HepG2 (cell line): Measurements from ENCODE around the gene TASP1. TPM values are rescaled to one million over a fixed set of nuclear protein-coding genes. Genes with fewer than 3 reads are reported as not detected.

ENCODE experiments used
- CEBPG ChIP-seq: IDR thresholded peaks from 2 replicates; pipeline ENCODE4 v1.6.1; 2016
- ISL2 ChIP-seq: sonication (generic); formaldehyde crosslinking; IDR thresholded peaks from 2 replicates; pipeline ENCODE4 v1.5.0; 2020; ENCODE audit warnings: missing genetic modification reagents
- NFE2L2 ChIP-seq: fragments of 150-350 bp; IDR thresholded peaks from 2 replicates; pipeline ENCODE4 v1.6.1; 2014; ENCODE audit warnings: low read length
- NFIC ChIP-seq: IDR thresholded peaks from 2 replicates; pipeline ENCODE4 v1.6.1; 2012; ENCODE audit warnings: mild to moderate bottlenecking, low read length, inconsistent platforms
- NR1H2 ChIP-seq: sonication (generic); formaldehyde crosslinking; IDR thresholded peaks from 2 replicates; pipeline ENCODE4 v1.8.1; 2022; ENCODE audit warnings: low read depth, missing genetic modification reagents, borderline replicate concordance
- RARA ChIP-seq: IDR thresholded peaks from 2 replicates; pipeline ENCODE4 v1.6.1; 2016; ENCODE audit warnings: missing genetic modification reagents, missing compliant biosample characterization
- SAP130 ChIP-seq: IDR thresholded peaks from 2 replicates; pipeline ENCODE4 v1.6.1; 2016; ENCODE audit warnings: low read depth
- ZNF496 ChIP-seq: sonication (generic); formaldehyde crosslinking; IDR thresholded peaks from 2 replicates; pipeline ENCODE4 v1.8.1; 2023; ENCODE audit warnings: mild to moderate bottlenecking, moderate library complexity, missing genetic modification reagents; ENCODE audit not compliant: insufficient replicate concordance
- ZNF670 ChIP-seq: sonication (generic); formaldehyde crosslinking; IDR thresholded peaks from 2 replicates; pipeline ENCODE4 v1.8.0; 2022; ENCODE audit warnings: mild to moderate bottlenecking, missing genetic modification reagents, borderline replicate concordance
- polyA plus RNA-seq, 8 experiments: library from polyadenylated mRNA; depleted of rRNA in 3 of 8; stranded (reverse) in 7 of 8; unstranded in 1 of 8; fragments of >200 nt; fragmentation: Illumina TruSeq in 4 of 8; extraction: Trizol in 4 of 8; gene quantifications; 2 replicates each; pipeline versions ENCODE4 v1.2.1 to v1.2.3, GENCODE V29; 2011 to 2016; ENCODE audit warnings: low read depth in 4 of 8, missing spikeins in 1 of 8, mixed read lengths in 1 of 8; ENCODE audit not compliant: insufficient read depth in 1 of 8
- total RNA-seq, 5 experiments: library from RNA; depleted of rRNA; stranded (reverse); fragments of >200 nt; fragmentation: Illumina TruSeq; extraction: Trizol; gene quantifications; 2 replicates each; pipeline ENCODE4 v1.2.3, GENCODE V29; 2016; ENCODE audit warnings: low read depth in 1 of 5
- TF ChIP-seq, protein P1 (sequence below): sonication (generic); formaldehyde crosslinking; IDR thresholded peaks from 2 replicates; pipeline ENCODE4 v1.9.0; 2021; ENCODE audit warnings: missing genetic modification reagents, borderline replicate concordance
- TF ChIP-seq, protein P2 (sequence below): conservative IDR thresholded peaks from 2 replicates; pipeline ENCODE4 v1.6.1; 2018; ENCODE audit warnings: missing genetic modification reagents
- TF ChIP-seq, protein P3 (sequence below): sonication (generic); formaldehyde crosslinking; IDR thresholded peaks from 2 replicates; pipeline ENCODE4 v1.8.1; 2023; ENCODE audit warnings: mild to moderate bottlenecking, moderate library complexity, missing genetic modification reagents
- TF ChIP-seq, protein P4 (sequence below), 2 experiments: fragments of 450-650 bp in 1 of 2; sonication (generic) in 1 of 2; formaldehyde crosslinking; IDR thresholded peaks; 2 replicates each; pipeline versions ENCODE4 v1.5.0 to v1.8.0; 2020 to 2022; ENCODE audit warnings: mild to moderate bottlenecking in 1 of 2, missing genetic modification reagents in 1 of 2
- TF ChIP-seq, protein P5 (sequence below): fragments of 450-650 bp; IDR thresholded peaks from 2 replicates; pipeline ENCODE4 v1.6.1; 2017; ENCODE audit warnings: mild to moderate bottlenecking
- TF ChIP-seq, protein P6 (sequence below): sonication (generic); formaldehyde crosslinking; IDR thresholded peaks from 2 replicates; pipeline ENCODE4 v1.5.0; 2020; ENCODE audit warnings: mild to moderate bottlenecking, missing genetic modification reagents, moderate library complexity
- TF ChIP-seq, protein P7 (sequence below): sonication (generic); formaldehyde crosslinking; IDR thresholded peaks from 2 replicates; pipeline ENCODE4 v1.8.1; 2023; ENCODE audit warnings: missing genetic modification reagents, inconsistent platforms, borderline replicate concordance

The TASP1 gene
- total and polyA plus RNA-seq, 2 of the 13 experiments (the other 11 are each of a cell fraction or from before 2014, with no cell fraction given): 10.0 to 25.2 TPM

DNA sequence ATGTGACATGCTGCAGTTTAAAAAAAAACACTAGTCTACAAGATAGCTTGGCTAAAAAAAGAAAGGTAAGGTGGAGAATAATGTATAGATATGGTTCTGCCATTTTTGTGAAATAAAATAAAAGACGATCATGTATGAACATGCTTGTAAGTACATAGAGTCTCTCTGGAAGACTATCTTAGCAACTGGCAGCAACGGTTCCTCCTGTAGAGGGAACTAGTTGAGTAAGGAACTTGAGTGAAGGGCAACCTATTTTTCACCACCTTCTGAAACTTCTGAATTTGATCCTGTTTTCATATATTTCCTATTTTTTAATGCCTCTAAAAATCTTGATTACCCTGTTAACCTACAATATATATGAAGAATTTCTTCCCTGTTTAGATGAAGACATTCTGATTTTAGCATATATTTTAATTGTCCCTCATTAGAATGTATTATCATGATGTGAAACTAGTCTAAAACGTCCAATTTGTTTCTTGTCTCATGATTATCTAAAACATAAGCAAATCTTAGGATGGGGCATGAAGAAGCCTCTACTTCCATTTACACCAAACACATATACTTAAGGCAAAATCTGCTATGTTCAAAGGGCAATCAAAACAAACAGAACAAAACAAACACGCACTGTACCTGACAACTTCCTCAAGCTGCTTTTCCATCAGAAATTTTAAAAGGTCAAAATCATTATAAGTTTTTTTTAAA, 215.1 kb downstream of the TASP1 start (continued):
- TF ChIP-seq CEBPG (peak; percentile 37), ZNF496 (CRISPR knock-in tag) (no peak), RARA (CRISPR knock-in tag) (peak; percentile 50), NFE2L2 (no peak), ZNF670 (CRISPR knock-in tag) (no peak), SAP130 (CRISPR knock-in tag) (peak; percentile 51), NFIC (peak; percentile 80; the same call in 1 of the 2 replicates), ISL2 (CRISPR knock-in tag) (peak; percentile 56; the same call in 1 of the 2 replicates), NR1H2 (CRISPR knock-in tag) (no peak)
- TF ChIP-seq, protein P1, sequence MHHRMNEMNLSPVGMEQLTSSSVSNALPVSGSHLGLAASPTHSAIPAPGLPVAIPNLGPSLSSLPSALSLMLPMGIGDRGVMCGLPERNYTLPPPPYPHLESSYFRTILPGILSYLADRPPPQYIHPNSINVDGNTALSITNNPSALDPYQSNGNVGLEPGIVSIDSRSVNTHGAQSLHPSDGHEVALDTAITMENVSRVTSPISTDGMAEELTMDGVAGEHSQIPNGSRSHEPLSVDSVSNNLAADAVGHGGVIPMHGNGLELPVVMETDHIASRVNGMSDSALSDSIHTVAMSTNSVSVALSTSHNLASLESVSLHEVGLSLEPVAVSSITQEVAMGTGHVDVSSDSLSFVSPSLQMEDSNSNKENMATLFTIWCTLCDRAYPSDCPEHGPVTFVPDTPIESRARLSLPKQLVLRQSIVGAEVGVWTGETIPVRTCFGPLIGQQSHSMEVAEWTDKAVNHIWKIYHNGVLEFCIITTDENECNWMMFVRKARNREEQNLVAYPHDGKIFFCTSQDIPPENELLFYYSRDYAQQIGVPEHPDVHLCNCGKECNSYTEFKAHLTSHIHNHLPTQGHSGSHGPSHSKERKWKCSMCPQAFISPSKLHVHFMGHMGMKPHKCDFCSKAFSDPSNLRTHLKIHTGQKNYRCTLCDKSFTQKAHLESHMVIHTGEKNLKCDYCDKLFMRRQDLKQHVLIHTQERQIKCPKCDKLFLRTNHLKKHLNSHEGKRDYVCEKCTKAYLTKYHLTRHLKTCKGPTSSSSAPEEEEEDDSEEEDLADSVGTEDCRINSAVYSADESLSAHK (CRISPR knock-in tag): no peak
- TF ChIP-seq, protein P2, sequence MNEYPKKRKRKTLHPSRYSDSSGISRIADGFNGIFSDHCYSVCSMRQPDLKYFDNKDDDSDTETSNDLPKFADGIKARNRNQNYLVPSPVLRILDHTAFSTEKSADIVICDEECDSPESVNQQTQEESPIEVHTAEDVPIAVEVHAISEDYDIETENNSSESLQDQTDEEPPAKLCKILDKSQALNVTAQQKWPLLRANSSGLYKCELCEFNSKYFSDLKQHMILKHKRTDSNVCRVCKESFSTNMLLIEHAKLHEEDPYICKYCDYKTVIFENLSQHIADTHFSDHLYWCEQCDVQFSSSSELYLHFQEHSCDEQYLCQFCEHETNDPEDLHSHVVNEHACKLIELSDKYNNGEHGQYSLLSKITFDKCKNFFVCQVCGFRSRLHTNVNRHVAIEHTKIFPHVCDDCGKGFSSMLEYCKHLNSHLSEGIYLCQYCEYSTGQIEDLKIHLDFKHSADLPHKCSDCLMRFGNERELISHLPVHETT: no peak
- TF ChIP-seq, protein P3, sequence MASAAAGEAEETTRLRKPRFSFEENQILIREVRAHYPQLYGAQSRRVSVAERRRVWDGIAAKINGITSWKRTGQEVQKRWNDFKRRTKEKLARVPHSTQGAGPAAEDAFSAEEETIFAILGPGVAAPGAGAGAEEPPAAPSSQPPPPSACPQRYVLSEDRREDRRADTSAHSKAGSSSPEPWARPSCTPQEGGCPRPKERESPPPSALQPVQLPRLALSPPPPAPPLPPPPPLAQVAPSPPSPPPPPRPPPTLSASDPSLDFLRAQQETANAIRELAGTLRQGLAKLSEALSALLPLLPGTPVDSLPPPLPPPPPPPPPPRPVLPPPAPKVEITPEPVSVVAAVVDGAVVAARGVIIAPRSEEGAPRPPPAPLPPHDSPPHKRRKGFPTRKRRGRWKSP (CRISPR knock-in tag): no peak
- TF ChIP-seq, protein P4, sequence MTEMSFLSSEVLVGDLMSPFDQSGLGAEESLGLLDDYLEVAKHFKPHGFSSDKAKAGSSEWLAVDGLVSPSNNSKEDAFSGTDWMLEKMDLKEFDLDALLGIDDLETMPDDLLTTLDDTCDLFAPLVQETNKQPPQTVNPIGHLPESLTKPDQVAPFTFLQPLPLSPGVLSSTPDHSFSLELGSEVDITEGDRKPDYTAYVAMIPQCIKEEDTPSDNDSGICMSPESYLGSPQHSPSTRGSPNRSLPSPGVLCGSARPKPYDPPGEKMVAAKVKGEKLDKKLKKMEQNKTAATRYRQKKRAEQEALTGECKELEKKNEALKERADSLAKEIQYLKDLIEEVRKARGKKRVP (CRISPR knock-in tag; IDR thresholded peaks at IDR 0.05): peak in 1 of 2 experiments; percentile 28; a peak in 1 of 4 replicates
- TF ChIP-seq, protein P5, sequence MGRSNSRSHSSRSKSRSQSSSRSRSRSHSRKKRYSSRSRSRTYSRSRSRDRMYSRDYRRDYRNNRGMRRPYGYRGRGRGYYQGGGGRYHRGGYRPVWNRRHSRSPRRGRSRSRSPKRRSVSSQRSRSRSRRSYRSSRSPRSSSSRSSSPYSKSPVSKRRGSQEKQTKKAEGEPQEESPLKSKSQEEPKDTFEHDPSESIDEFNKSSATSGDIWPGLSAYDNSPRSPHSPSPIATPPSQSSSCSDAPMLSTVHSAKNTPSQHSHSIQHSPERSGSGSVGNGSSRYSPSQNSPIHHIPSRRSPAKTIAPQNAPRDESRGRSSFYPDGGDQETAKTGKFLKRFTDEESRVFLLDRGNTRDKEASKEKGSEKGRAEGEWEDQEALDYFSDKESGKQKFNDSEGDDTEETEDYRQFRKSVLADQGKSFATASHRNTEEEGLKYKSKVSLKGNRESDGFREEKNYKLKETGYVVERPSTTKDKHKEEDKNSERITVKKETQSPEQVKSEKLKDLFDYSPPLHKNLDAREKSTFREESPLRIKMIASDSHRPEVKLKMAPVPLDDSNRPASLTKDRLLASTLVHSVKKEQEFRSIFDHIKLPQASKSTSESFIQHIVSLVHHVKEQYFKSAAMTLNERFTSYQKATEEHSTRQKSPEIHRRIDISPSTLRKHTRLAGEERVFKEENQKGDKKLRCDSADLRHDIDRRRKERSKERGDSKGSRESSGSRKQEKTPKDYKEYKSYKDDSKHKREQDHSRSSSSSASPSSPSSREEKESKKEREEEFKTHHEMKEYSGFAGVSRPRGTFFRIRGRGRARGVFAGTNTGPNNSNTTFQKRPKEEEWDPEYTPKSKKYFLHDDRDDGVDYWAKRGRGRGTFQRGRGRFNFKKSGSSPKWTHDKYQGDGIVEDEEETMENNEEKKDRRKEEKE: no peak
- TF ChIP-seq, protein P6, sequence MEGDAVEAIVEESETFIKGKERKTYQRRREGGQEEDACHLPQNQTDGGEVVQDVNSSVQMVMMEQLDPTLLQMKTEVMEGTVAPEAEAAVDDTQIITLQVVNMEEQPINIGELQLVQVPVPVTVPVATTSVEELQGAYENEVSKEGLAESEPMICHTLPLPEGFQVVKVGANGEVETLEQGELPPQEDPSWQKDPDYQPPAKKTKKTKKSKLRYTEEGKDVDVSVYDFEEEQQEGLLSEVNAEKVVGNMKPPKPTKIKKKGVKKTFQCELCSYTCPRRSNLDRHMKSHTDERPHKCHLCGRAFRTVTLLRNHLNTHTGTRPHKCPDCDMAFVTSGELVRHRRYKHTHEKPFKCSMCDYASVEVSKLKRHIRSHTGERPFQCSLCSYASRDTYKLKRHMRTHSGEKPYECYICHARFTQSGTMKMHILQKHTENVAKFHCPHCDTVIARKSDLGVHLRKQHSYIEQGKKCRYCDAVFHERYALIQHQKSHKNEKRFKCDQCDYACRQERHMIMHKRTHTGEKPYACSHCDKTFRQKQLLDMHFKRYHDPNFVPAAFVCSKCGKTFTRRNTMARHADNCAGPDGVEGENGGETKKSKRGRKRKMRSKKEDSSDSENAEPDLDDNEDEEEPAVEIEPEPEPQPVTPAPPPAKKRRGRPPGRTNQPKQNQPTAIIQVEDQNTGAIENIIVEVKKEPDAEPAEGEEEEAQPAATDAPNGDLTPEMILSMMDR: peak; percentile 51
- TF ChIP-seq, protein P7, sequence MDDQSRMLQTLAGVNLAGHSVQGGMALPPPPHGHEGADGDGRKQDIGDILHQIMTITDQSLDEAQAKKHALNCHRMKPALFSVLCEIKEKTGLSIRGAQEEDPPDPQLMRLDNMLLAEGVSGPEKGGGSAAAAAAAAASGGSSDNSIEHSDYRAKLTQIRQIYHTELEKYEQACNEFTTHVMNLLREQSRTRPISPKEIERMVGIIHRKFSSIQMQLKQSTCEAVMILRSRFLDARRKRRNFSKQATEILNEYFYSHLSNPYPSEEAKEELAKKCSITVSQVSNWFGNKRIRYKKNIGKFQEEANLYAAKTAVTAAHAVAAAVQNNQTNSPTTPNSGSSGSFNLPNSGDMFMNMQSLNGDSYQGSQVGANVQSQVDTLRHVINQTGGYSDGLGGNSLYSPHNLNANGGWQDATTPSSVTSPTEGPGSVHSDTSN: no peak
